Suprapubic skin (tissue), 4 donors: ENCODE results near the gene ZKSCAN1. TPM values are rescaled to one million over a fixed set of nuclear protein-coding genes. Genes with fewer than 3 reads are reported as not detected.
A peak's percentile ranks its signal among the peaks of the same experiment; 100 is the strongest.

Experiments used
- DNase-seq, 2 donors: peaks; one replicate each; pipeline ENCODE4 v3.0.0-alpha.2; 2019; ENCODE audit warnings: low spot score in 2 of 2
- H3K27ac ChIP-seq: fragments of 200-600 bp; sonication (generic); one replicate; pipeline ENCODE4 v1.5.1; 2019
- H3K27me3 ChIP-seq: fragments of 200-600 bp; sonication (generic); one replicate; pipeline ENCODE4 v1.5.1; 2019
- H3K36me3 ChIP-seq: fragments of 200-600 bp; sonication (generic); one replicate; pipeline ENCODE4 v1.5.1; 2019
- H3K4me1 ChIP-seq: fragments of 200-600 bp; sonication (generic); one replicate; pipeline ENCODE4 v1.5.1; 2019
- H3K4me3 ChIP-seq: fragments of 200-600 bp; sonication (generic); one replicate; pipeline ENCODE4 v1.5.1; 2019; ENCODE audit warnings: mild to moderate bottlenecking
- H3K9me3 ChIP-seq: fragments of 200-600 bp; sonication (generic); one replicate; pipeline ENCODE4 v1.5.1; 2019
- EP300 ChIP-seq: sonication (generic); formaldehyde crosslinking; IDR thresholded peaks from one replicate; pipeline ENCODE4 v1.6.1; 2017; ENCODE audit warnings: antibody characterized with exemption
- POLR2A ChIP-seq, 2 donors: fragments of 450-650 bp; IDR thresholded peaks; one replicate each; pipeline ENCODE4 v1.6.1; 2017; ENCODE audit warnings: antibody characterized with exemption in 2 of 2, mild to moderate bottlenecking in 2 of 2, moderate library complexity in 2 of 2
- POLR2AphosphoS5 ChIP-seq, 3 donors: sonication (generic); formaldehyde crosslinking; IDR thresholded peaks; one replicate each; pipeline ENCODE4 v1.6.1; 2017; ENCODE audit warnings: antibody characterized with exemption in 3 of 3
- WGBS: methylation state at CpG from one replicate; pipeline ENCODE4 v1.1.5; 2018; 5-methylcytosine and 5-hydroxymethylcytosine counted together
- total RNA-seq, 4 donors: library from RNA; depleted of rRNA; stranded (reverse); fragments of >200 nt; gene quantifications; one replicate each; pipeline ENCODE4 v1.1.0, GENCODE V29; 2016
- TF ChIP-seq, protein P1 (sequence below), 2 donors: fragments of 200-600 bp in 1 of 2; fragments of 450-650 bp in 1 of 2; sonication (generic) in 1 of 2; IDR thresholded peaks; one replicate each; pipeline ENCODE4 v1.5.1; 2016 to 2019; ENCODE audit warnings: antibody characterized with exemption in 2 of 2, mild to moderate bottlenecking in 1 of 2, moderate library complexity in 1 of 2

Gene ZKSCAN1
- total RNA-seq, 4 donors from 2014 or later, result 50.5 to 106 (median 66.4) TPM

DNA sequence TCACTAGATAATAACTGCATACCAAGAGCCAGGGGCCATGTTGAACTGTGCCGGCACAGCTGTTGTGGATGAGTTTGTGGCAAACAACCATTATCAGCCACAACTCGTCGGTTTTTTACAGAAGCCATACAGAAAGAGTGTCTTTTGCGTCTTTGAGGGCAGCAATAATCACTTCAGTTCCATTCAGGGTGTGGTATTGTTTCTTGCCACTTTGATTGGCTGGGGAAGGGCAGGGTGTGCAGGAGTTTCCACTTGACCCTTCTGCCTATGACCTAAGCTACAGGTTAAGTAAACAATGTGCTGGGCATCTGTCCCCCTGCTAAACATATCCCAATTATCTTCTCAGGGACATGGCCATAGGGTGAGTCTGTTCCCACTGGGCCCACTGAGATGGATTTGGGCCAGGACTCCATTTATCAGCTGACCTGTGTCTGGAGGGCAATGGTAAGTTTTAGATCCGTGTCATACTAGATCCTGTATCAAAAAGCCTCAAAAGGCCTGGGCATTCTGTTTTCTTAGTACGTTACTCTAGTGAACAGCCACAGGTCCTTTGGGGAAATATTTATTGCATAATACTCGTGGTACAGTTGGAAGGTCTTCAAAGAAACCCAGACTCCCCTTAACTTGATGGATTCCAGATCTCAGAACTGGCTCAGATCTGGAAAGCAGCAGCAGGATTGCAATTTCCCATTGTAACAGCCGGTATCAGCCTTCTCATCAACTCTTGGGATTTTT lies 50.2 kb downstream of the ZKSCAN1 start:
- H3K9me3 ChIP-seq, result peaks cover 3% of the 10 kb centered on the region
- no peak overlapping the region for H3K4me3 ChIP-seq
- peak overlapping the region; percentile 43 for H3K27ac ChIP-seq
- peaks cover 12% of the 10 kb centered on the region for H3K4me1 ChIP-seq
- H3K27me3 ChIP-seq, result no peaks in the 10 kb centered on the region
- WGBS, result 52% methylated on average over 8 of the region's 8 CpGs
- peaks cover 61% of the 10 kb centered on the region for H3K36me3 ChIP-seq
- DNase-seq, result no peak
- TF ChIP-seq, protein P1, sequence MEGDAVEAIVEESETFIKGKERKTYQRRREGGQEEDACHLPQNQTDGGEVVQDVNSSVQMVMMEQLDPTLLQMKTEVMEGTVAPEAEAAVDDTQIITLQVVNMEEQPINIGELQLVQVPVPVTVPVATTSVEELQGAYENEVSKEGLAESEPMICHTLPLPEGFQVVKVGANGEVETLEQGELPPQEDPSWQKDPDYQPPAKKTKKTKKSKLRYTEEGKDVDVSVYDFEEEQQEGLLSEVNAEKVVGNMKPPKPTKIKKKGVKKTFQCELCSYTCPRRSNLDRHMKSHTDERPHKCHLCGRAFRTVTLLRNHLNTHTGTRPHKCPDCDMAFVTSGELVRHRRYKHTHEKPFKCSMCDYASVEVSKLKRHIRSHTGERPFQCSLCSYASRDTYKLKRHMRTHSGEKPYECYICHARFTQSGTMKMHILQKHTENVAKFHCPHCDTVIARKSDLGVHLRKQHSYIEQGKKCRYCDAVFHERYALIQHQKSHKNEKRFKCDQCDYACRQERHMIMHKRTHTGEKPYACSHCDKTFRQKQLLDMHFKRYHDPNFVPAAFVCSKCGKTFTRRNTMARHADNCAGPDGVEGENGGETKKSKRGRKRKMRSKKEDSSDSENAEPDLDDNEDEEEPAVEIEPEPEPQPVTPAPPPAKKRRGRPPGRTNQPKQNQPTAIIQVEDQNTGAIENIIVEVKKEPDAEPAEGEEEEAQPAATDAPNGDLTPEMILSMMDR (IDR thresholded peaks at IDR 0.05), result no peak
- TF ChIP-seq EP300, result no peak
- TF ChIP-seq POLR2A (IDR thresholded peaks at IDR 0.05), result no peak
- TF ChIP-seq POLR2AphosphoS5 (IDR thresholded peaks at IDR 0.05), result peak in 1 of 3 donors; percentile 59

DNA sequence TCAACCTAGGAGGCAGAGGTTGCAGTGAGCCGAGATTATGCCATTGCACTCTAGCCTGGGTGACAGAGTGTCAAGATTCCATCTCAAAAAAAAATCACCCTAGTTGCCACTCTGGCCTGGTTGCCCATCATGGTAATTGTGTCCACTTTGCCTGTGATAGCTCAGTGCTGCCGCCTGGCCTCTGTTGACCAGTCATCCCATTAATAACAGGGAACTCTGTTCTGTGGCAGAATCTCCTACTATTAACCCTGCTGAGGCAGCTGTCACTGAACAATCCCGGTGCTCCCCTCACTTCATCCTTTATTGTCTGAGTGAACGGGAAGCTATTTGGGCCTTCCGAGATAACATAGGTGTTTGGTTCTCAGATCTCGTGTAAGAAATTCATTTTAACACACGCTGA lies 51.6 kb downstream of the ZKSCAN1 start:
- H3K27ac ChIP-seq, result no peak overlapping the region
- peaks cover 16% of the 10 kb centered on the region for H3K9me3 ChIP-seq
- WGBS, result 89% methylated on average over 7 of the region's 7 CpGs
- H3K27me3 ChIP-seq, result no peaks in the 10 kb centered on the region
- DNase-seq, result no peak
- H3K4me1 ChIP-seq, result peaks cover 12% of the 10 kb centered on the region
- H3K36me3 ChIP-seq, result peaks cover 64% of the 10 kb centered on the region
- no peak for TF ChIP-seq POLR2A (IDR thresholded peaks at IDR 0.05)
- TF ChIP-seq, protein P1 (IDR thresholded peaks at IDR 0.05), result no peak
- no peak for TF ChIP-seq POLR2AphosphoS5 (IDR thresholded peaks at IDR 0.05)
- no peak for TF ChIP-seq EP300
- no peak overlapping the region for H3K4me3 ChIP-seq

DNA sequence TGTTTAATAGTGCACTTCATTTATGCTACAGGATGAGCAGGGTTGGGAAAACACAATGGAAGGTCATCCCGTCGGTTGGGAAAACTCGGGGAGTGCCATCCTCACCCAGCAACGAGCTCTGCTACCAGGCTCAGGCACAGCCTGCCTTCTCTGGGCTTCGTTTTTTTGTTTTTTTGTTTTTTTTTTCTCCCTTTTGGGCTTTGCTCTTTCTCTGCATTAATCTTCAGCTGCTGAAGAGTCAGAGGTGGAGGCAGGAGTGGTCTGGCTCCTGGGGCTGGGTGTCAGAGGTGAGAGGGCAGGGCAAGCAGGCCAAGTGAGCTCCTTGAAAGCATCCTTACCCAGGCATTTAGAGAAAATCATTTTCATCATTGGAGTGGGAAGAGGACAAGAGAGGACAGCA lies 54.6 kb downstream of the ZKSCAN1 start:
- peaks cover 74% of the 10 kb centered on the region for H3K36me3 ChIP-seq
- no peak overlapping the region for H3K4me3 ChIP-seq
- 95% methylated on average over 5 of the region's 5 CpGs for WGBS
- peaks cover 26% of the 10 kb centered on the region for H3K9me3 ChIP-seq
- no peak overlapping the region for H3K27ac ChIP-seq
- TF ChIP-seq POLR2AphosphoS5 (IDR thresholded peaks at IDR 0.05) (no peak), POLR2A (IDR thresholded peaks at IDR 0.05) (no peak), EP300 (no peak)
- TF ChIP-seq, protein P1 (IDR thresholded peaks at IDR 0.05), result no peak
- DNase-seq, result no peak
- H3K4me1 ChIP-seq, result peaks cover 12% of the 10 kb centered on the region
- H3K27me3 ChIP-seq, result no peaks in the 10 kb centered on the region

DNA sequence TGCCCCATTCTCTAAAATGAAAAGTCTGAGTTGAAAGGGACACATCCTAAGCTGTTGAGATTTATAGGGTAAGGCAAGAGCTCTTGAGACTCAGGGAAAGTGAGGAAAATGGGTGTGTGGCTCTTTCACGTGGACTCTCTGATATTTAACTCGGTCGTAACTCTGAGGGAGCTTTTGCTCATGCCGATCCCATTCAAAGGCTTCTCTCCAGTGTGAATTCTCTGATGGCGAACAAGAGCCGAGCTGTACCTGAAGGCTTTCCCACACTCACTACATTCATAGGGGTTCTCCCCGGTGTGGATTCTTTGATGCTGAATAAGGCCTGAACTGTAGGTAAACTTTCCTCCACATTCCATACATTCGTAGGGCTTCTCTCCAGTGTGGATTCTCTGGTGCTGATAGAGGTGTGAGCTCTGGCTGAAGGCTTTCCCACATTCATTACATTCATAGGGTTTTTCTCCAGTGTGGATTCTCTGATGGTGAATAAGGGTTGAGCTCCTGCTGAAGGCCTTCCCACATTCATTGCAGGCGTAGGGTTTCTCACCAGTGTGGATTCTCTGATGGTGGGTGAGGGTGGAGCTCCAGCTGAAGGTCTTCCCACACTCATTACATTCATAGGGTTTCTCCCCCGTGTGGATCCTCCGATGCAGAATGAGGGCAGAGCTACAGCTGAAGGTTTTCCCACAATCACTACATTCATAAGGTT lies 55.8 kb downstream of the ZKSCAN1 start:
- H3K4me3 ChIP-seq, result no peak overlapping the region
- WGBS, result 94% methylated on average over 11 of the region's 11 CpGs
- no peaks in the 10 kb centered on the region for H3K27me3 ChIP-seq
- peaks cover 2% of the 10 kb centered on the region for H3K4me1 ChIP-seq
- TF ChIP-seq EP300 (no peak), POLR2A (IDR thresholded peaks at IDR 0.05) (no peak), POLR2AphosphoS5 (IDR thresholded peaks at IDR 0.05) (no peak)
- TF ChIP-seq, protein P1 (IDR thresholded peaks at IDR 0.05), result no peak
- H3K36me3 ChIP-seq, result peaks cover 86% of the 10 kb centered on the region
- peaks cover 26% of the 10 kb centered on the region for H3K9me3 ChIP-seq
- no peak overlapping the region for H3K27ac ChIP-seq
- no peak for DNase-seq

DNA sequence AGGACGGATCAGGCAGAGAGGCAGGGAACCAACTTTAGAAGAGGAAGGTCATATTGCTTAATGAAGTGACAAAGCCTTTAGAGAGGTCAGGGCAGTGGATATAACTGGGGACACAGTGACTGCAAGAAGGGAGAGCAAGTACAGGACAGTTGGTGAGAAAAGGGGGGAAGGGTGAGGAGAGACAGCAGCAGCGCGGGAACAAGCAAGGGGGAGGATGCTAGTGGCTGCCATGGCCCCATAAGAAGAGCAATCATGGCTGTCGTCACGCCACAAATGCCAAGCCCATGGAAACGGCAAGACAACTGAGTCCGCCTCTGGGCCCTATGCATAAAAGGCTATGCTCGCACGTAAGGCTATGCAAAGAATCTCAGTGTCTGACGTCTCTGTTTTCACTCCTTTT lies 57.1 kb downstream of the ZKSCAN1 start:
- Histone ChIP-seq H3K4me3 (no peak overlapping the region), H3K27ac (no peak overlapping the region), H3K4me1 (no peaks in the 10 kb centered on the region), H3K9me3 (peaks cover 26% of the 10 kb centered on the region), H3K27me3 (no peaks in the 10 kb centered on the region), H3K36me3 (peaks cover 89% of the 10 kb centered on the region)
- DNase-seq, result no peak
- TF ChIP-seq POLR2A (IDR thresholded peaks at IDR 0.05), result no peak
- WGBS, result 95% methylated on average over 10 of the region's 10 CpGs
